Stimulated activated CD4-positive, alpha-beta T cell treated with anti-CD3 and anti-CD28 coated beads, Interleukin-15, amount 100 ng/mL, for 48 hours (primary cell): ENCODE measurements around the gene CGB3.
"Not testable (repeated sequence)": the region's sequence is repeated elsewhere in the genome, so short reads cannot be mapped to it uniquely, and the experiment has no call there.

Experiments
- DNase-seq, 2 donors: peaks; one replicate each; pipeline ENCODE4 v3.0.0-alpha.2; 2020; ENCODE audit warnings: low read depth in 2 of 2

The CGB3 gene

GRCh38 chr19:49042666-49043065 lies 18.5 kb upstream of the CGB3 start:
- not testable (repeated sequence) for DNase-seq

DNA sequence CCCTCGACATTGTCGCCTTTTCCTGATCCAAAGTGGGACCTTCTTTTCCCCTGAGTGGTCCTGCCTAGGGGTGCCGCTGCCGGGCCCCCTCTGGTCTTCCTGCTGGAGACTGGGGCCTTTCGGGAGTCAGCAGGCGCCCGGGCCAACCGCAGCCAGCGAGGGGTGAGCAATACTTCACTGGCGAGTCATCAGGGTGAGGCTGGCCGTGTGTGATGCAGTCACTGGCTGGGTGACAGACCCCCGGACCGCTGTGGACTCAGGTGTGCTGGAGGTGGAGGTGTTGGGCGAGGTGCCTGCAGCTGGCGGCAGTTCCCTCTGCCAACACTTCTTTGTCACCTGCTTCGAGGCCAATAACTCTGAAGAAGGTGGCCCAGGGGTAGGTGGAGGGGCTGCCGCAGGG lies 18.0 kb upstream of the CGB3 start:
- no peak for DNase-seq

DNA sequence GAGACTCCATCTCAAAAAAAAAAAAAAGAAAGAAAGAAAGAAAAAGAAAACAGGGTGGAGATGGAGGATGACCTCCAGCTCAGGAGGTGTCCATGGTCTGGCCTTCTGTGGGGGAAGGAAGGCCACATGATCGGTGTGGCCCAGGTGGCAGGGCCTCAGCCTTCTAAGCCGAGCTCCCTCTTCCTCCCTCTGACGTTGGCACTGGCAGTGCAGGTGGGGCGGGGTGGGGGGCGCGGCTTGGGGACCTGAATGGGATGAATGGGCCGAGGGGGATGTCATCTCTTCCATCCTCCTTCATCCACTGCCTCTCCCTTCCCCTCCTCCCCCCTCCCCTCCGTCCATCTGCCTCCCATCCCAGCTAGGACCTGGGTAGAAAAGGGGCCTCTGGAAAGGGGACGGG lies 15.6 kb upstream of the CGB3 start:
- DNase-seq: not testable (repeated sequence)

DNA sequence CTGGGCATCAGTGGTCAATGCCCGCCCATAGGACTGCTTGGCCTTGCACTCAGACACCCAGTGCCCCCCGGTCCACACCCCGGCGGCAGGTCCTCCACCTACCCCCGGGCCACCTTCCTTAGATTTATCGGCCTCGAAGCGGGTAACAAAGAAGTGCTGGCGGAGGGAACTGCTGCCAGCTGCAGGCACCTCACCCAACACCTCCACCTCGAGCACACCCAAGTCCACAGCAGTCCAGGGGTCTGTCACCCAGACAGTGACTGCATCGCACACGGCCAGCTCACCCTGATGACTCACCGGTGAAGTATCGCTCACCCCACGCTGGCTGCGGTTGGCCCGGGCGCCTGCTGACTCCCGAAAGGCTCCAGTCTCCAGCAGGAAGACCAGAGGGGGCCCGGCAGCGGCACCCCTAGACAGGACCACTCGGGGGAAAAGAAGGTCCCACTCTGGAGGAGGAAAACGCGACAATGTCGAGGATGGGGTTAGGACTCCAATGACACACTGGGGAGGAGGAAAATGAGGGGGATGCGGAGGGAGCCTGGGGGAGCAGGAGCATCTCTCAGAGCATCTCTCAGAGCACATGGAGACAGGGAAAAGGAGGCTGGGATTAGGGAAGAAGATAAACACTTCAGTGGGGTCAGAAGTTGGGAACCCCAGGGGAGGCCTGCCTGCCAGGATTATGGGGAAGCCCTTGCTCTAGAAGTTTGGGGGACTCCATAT lies 14.6 kb upstream of the CGB3 start:
- DNase-seq: not testable (repeated sequence)

- DNase-seq: not testable (repeated sequence)
These were observed 14.0 kb upstream of the CGB3 start for GRCh38 chr19:49038111-49038510.

GRCh38 chr19:49036815-49037214 lies 12.7 kb upstream of the CGB3 start, which contains the start of gene CGB1:
CGB1 (minus strand) TSS chr19:49036895; CDS start chr19:49036711, 184 bp downstream.
- DNase-seq: peak; percentile 60 to 68

GRCh38 chr19:49031642-49032301 lies 7.6 kb upstream of the CGB3 start, which contains the start of gene CGB2:
CGB2 (plus strand) TSS chr19:49031890; CDS start chr19:49032096, 206 bp downstream.
- DNase-seq: peak; percentile 74 to 82

DNA sequence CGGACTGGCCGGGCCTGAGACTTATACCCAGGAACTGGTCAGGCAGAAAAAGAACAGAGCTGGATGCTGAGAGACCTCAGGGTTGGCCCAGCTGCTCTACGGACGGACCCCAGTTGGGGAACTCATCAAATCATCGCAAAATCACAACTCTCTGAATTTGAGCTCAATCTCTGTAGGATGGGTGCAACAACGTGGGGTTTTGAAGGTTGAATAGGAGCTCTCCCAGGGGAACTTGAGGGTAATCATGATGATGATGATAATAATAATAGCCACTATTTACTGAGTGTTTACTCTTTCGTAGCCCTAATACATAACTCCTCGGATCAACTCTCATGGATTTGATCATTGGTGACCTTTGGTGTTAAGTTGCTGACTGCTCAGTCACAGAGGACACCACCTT lies 6.2 kb upstream of the CGB3 start:
- not testable (repeated sequence) for DNase-seq

DNA sequence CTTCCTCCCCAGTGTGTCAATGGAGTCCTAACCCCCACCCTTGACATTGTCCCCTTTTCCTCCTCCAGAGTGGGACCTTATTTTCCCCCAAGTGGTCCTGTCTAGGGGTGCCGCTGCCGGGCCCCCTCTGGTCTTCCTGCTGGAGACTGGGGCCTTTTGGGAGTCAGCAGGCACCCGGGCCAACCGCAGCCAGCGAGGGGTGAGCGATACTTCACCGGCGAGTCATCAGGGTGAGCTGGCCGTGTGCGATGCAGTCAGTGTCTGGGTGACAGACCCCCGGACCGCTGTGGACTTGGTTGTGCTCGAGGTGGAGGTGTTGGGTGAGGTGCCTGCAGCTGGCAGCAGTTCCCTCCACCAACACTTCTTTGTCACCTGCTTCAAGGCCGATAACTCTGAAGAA lies 5.6 kb upstream of the CGB3 start:
- not testable (repeated sequence) for DNase-seq

DNA sequence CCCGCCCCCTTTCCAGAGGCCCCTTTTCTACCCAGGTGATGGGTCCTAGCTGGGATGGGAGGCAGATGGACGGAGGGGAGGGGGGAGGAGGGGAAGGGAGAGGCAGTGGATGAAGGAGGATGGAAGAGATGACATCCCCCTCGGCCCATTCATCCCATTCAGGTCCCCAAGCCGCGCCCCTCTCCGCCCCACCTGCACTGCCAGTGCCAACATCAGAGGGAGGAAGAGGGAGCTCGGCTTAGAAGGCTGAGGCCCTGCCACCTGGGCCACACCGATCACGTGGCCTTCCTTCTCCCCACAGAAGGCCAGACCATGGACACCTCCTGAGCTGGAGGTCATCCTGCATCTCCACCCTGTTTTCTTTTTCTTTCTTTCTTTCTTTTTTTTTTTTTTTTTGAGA lies 4.6 kb upstream of the CGB3 start:
- not testable (repeated sequence) for DNase-seq

- DNase-seq: not testable (repeated sequence)
These were observed 1.5 kb upstream of the CGB3 start for GRCh38 chr19:49025599-49025998.

DNA sequence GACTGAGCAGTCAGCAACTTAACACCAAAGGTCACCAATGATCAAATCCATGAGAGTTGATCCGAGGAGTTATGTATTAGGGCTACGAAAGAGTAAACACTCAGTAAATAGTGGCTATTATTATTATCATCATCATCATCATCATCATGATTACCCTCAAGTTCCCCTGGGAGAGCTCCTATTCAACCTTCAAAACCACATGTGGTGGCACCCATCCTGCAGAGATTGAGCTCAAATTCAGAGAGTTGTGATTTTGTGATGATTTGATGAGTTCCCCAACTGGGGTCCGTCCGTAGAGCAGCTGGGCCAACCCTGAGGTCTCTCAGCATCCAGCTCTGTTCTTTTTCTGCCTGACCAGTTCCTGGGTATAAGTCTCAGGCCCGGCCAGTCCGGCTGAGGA lies 955 bp upstream of the CGB3 start:
- DNase-seq: not testable (repeated sequence)

- DNase-seq: no peak
These were observed 2.0 kb downstream of the CGB3 start for GRCh38 chr19:49022116-49022515.

DNA sequence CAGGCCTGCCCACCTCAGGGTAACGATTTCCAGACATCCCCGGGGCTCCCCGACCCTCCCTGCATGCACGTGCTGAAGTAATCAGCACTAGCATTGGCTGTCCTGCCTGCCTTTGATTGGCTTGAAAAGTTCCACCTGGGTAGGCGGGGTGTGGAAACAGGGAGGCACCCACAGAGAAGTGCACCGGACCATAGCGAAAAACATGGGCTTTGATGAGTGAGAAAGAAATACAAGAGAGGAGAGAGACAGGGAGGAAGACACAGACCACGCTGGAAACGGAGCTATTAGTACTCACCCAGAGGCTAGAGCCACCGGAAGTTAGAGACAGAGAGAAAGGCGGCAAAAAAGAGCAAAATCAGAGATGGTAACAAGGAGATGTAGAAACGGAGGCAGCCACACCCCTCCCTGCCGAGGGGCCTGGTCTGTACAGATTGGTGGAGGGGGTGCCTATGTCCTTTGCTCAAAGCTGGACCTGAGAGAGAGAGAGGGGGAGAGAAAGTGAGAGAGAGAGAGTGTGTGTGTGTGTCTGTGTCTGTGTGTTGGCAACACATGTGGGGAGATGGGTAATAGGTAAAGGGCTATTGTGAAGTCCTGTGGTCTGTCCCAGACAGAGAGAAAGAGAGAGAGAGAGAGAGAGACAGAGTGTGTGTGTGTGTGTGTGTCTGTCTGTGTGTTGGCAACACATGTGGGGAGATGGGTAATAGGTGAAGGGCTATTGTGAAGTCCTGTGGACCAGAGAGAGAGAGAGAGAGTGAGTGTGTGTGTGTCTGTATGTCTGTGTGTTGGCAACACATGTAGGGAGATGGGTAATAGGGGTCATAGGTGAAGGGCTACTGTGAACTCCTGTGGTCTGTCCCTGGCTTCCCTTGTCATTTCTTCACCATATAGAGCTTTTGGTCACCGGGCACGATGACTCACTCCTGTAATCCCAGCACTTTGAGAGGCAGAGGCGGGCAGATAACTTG lies 2.9 kb downstream of the CGB3 start:
- DNase-seq: no peak

GRCh38 chr19:49020342-49020741 lies 3.8 kb downstream of the CGB3 start:
- DNase-seq: no peak

GRCh38 chr19:49019242-49019932 lies 4.7 kb downstream of the CGB3 start:
- DNase-seq: peak; percentile 47 to 61

DNA sequence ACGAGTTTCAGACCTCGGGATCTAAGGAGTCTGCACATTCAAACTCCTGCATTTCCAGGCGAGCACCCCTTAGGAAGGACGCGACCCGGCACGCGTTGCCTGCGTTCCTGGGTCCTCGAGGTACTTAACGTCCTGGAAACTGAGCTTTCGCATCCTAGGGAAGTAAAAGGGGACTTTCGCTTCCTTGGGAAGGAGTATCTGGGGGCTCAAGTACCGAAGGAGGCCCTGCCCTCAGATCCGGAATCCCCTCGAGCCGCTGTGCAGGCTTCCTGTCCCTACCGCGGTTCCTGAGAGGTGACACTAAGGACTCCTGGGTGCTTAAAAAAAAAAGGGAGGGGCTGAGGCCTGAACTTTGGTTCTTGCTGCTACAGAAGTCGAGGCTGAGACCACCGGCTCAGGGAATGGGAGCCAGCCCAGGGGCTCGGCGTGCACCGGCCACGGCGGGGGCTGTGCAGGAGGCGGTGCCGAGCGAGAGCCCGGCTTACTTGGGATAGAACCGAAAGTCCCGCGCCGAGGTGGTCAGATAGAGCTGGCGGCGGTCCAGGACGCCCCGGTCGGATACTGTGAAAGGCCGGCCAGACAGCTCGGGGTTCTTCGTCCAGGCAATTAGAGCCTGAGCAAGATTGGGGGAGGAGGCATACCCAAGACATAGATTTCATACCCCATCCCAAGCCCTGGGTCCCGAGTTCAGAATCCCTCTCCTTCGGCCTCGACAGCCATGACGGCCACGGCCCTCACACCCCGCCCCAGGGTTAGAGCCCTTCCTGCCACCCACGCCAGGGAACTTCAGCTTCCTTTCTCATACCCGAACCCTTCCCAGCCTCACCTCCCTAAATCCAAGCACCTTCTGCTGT lies 5.5 kb downstream of the CGB3 start:
- not testable (repeated sequence) for DNase-seq

DNA sequence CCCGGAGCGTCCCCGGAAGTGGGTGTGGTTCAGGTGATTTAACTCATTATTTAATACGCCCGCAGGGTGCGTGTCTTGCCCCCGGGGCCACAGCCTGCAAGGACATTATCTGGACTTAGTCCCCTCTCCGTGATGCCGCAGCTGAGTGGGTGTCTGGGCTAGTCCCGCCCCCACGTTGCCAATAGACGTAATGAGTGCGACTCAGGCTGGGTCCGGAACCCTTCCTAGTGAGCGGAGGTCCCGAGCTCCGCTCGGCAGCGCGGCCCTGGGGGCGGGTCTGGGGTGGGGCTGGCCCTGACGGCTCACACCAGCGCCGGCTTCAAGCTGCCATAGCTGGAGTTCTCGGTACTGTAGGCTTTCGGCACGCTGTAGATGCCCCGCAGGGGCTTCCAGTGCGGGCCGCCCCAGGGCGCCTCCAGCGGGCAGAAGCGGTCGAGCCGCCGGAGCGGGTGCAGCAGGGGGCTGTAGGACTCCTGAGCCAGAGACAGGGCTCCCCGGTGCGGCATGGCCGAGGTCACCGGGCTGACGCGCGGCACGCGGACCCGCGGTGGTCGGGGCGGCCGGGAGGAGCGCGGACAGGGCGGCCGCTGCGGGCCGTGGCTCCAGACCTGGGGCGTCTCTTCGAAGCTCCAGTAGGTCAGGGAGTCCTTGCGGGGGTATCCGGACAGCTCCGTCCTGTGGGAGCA lies 6.3 kb downstream of the CGB3 start:
- DNase-seq: peak in 1 of 2 donors; percentile 46

DNA sequence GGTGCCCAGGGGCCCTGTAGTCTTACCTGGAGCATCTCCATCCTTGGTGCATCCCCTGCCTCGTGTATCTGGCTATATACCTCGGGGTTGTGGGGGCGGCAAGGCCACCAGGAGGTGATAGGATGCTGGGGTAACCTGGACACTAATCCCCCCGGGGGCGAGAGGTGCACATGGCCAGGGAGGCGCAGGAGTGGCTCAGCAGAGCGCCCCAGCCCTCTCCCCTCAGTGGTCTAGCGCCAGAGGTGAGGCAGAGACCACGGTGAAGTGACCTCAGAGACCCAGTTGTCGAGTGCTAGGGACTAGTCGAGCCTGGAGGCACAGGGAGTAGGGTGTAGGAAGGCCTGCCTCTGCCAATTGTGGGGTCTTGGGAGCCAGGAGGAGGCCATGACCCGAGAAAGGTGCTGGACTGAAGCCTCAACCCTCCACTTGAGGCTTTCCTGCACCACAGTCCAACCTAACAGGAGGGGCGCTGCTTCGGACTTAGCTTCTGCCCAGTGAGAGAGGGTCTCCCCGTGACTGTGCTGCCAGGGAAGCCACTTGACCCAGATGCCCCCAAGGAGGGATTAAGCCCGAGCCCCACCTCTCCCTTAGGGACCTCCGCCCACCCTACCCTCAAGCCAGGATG lies 7.0 kb downstream of the CGB3 start, which contains the start of gene LHB:
Gene LHB (minus strand): TSS at position 51 of the 625 bp plus-strand sequence. CDS start 10 bp downstream, at position 41.
- DNase-seq: no peak
